Measurements from ENCODE around the gene SLC1A5. TPM values are rescaled to one million over a fixed set of nuclear protein-coding genes. Genes with fewer than 3 reads are reported as not detected.

The SLC1A5 gene
- total RNA-seq, 1 experiment from 2014 or later = 239 TPM

- ATAC-seq (no peak), DNase-seq (ENCODE audit: low spot score) (no peak)
- Mint-ChIP-seq H3K27ac (no peak overlapping the region), H3K4me3 (no peak overlapping the region), H3K9me3 (no peaks in the 10 kb centered on the region), H3K27me3 (ENCODE audit: low read depth) (no peaks in the 10 kb centered on the region; the same call in 1 of the 2 replicates), H3K36me3 (peaks cover 10% of the 10 kb centered on the region), H3K4me1 (peaks cover 9% of the 10 kb centered on the region)
- no peak for TF ChIP-seq GTF2I (CRISPR knock-in tag; conservative IDR thresholded peaks at IDR 0.05)
- TF ChIP-seq ATF1 (CRISPR knock-in tag; IDR thresholded peaks at IDR 0.05) = 0 out of 2 replicates have a peak, but pooled peaks have one; percentile 14
- ChIA-PET POLR2A (no interaction called here), CTCF (interaction anchor here (0.9 to 4.4 kb wide), 4 partner anchors 11 to 234 kb away, joined by 3 to 33 read pairs (median 19); no protein-coding TSS in a partner anchor)
Observed at GRCh38 chr19:46756544-46756888, 31.9 kb downstream of the SLC1A5 start.

- DNase-seq (ENCODE audit: low spot score) = no peak
- ChIA-PET CTCF (interaction anchor here (0.8 to 4.4 kb wide), 7 partner anchors 11 to 939 kb away, joined by 3 to 33 read pairs (median 7); no protein-coding TSS in a partner anchor), POLR2A (no interaction called here)
- no peak overlapping the region for H3K4me3 Mint-ChIP-seq
- no peak overlapping the region for H3K27ac Mint-ChIP-seq
- no peak for ATAC-seq
- H3K4me1 Mint-ChIP-seq = peaks cover 9% of the 10 kb centered on the region
- no peaks in the 10 kb centered on the region; the same call in 1 of the 2 replicates for H3K27me3 Mint-ChIP-seq (ENCODE audit: low read depth)
- peaks cover 10% of the 10 kb centered on the region for H3K36me3 Mint-ChIP-seq
- TF ChIP-seq MYBL2 (CRISPR knock-in tag; IDR thresholded peaks at IDR 0.05) = no peak
- no peak for TF ChIP-seq FOXJ3 (CRISPR knock-in tag; IDR thresholded peaks at IDR 0.05; ENCODE audit: borderline replicate concordance)
- no peak for TF ChIP-seq ARID4B (CRISPR knock-in tag; IDR thresholded peaks at IDR 0.05; ENCODE audit: borderline replicate concordance)
- no peak for TF ChIP-seq ZNF121 (CRISPR knock-in tag; IDR thresholded peaks at IDR 0.05)
- no peaks in the 10 kb centered on the region for H3K9me3 Mint-ChIP-seq
Observed at GRCh38 chr19:46755853-46756543, 32.4 kb downstream of the SLC1A5 start.

DNA sequence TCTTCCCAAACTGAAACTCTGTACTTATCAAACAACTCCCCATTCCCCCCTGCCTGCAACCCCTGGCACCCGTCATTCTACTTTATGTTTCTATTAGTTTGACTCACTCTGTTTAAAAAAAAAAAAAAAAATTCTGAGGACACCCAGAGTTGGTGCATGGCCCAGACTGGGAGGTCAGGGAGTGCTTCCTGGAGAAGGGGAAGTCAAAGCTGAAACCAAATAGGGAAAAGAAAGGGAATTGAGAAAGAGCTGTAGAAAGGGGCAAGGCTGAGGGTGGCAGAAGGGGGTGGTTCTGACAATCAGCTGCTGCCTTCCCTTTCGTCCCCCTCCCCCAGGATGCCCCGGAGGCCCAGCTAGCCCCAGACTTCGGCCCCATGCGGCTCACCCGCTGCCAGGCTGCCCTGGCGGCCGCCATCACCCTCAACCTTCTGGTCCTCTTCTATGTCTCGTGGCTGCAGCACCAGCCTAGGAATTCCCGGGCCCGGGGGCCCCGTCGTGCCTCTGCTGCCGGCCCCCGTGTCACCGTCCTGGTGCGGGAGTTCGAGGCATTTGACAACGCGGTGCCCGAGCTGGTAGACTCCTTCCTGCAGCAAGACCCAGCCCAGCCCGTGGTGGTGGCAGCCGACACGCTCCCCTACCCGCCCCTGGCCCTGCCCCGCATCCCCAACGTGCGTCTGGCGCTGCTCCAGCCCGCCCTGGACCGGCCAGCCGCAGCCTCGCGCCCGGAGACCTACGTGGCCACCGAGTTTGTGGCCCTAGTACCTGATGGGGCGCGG, 33.1 kb downstream of the SLC1A5 start:
- H3K27ac Mint-ChIP-seq = no peak overlapping the region
- H3K36me3 Mint-ChIP-seq = peaks cover 13% of the 10 kb centered on the region
- H3K27me3 Mint-ChIP-seq (ENCODE audit: low read depth) = no peaks in the 10 kb centered on the region; the same call in 1 of the 2 replicates
- ChIA-PET CTCF (interaction anchor here (0.8 to 2.9 kb wide), 6 partner anchors 15 to 938 kb away, joined by 3 to 24 read pairs (median 6); no protein-coding TSS in a partner anchor), POLR2A (no interaction called here)
- no peaks in the 10 kb centered on the region for H3K9me3 Mint-ChIP-seq
- DNase-seq (ENCODE audit: low spot score) = no peak
- ATAC-seq = no peak
- H3K4me3 Mint-ChIP-seq = no peak overlapping the region
- H3K4me1 Mint-ChIP-seq = peaks cover 9% of the 10 kb centered on the region
- TF ChIP-seq, protein P1, sequence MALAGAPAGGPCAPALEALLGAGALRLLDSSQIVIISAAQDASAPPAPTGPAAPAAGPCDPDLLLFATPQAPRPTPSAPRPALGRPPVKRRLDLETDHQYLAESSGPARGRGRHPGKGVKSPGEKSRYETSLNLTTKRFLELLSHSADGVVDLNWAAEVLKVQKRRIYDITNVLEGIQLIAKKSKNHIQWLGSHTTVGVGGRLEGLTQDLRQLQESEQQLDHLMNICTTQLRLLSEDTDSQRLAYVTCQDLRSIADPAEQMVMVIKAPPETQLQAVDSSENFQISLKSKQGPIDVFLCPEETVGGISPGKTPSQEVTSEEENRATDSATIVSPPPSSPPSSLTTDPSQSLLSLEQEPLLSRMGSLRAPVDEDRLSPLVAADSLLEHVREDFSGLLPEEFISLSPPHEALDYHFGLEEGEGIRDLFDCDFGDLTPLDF (CRISPR knock-in tag; IDR thresholded peaks at IDR 0.05) = no peak
- TF ChIP-seq, protein P2, sequence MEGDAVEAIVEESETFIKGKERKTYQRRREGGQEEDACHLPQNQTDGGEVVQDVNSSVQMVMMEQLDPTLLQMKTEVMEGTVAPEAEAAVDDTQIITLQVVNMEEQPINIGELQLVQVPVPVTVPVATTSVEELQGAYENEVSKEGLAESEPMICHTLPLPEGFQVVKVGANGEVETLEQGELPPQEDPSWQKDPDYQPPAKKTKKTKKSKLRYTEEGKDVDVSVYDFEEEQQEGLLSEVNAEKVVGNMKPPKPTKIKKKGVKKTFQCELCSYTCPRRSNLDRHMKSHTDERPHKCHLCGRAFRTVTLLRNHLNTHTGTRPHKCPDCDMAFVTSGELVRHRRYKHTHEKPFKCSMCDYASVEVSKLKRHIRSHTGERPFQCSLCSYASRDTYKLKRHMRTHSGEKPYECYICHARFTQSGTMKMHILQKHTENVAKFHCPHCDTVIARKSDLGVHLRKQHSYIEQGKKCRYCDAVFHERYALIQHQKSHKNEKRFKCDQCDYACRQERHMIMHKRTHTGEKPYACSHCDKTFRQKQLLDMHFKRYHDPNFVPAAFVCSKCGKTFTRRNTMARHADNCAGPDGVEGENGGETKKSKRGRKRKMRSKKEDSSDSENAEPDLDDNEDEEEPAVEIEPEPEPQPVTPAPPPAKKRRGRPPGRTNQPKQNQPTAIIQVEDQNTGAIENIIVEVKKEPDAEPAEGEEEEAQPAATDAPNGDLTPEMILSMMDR (IDR thresholded peaks at IDR 0.05) = no peak
- TF ChIP-seq, protein P3, sequence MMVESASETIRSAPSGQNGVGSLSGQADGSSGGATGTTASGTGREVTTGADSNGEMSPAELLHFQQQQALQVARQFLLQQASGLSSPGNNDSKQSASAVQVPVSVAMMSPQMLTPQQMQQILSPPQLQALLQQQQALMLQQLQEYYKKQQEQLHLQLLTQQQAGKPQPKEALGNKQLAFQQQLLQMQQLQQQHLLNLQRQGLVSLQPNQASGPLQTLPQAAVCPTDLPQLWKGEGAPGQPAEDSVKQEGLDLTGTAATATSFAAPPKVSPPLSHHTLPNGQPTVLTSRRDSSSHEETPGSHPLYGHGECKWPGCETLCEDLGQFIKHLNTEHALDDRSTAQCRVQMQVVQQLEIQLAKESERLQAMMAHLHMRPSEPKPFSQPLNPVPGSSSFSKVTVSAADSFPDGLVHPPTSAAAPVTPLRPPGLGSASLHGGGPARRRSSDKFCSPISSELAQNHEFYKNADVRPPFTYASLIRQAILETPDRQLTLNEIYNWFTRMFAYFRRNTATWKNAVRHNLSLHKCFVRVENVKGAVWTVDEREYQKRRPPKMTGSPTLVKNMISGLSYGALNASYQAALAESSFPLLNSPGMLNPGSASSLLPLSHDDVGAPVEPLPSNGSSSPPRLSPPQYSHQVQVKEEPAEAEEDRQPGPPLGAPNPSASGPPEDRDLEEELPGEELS (CRISPR knock-in tag; IDR thresholded peaks at IDR 0.05) = no peak
- no peak for TF ChIP-seq ATF1 (CRISPR knock-in tag; IDR thresholded peaks at IDR 0.05)
- TF ChIP-seq NR3C1 (CRISPR knock-in tag; conservative IDR thresholded peaks at IDR 0.05; ENCODE audit: low read depth) = no peak
- TF ChIP-seq, protein P4, sequence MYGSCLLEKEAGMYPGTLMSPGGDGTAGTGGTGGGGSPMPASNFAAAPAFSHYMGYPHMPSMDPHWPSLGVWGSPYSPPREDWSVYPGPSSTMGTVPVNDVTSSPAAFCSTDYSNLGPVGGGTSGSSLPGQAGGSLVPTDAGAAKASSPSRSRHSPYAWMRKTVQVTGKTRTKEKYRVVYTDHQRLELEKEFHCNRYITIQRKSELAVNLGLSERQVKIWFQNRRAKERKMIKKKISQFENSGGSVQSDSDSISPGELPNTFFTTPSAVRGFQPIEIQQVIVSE (CRISPR knock-in tag; IDR thresholded peaks at IDR 0.05; ENCODE audit: borderline replicate concordance) = no peak
- no peak for TF ChIP-seq ZBTB21 (CRISPR knock-in tag; IDR thresholded peaks at IDR 0.05; ENCODE audit: borderline replicate concordance)
- no peak for TF ChIP-seq ZNF263 (CRISPR knock-in tag; IDR thresholded peaks at IDR 0.05; ENCODE audit: low read depth)
- no peak for TF ChIP-seq FOXP1 (CRISPR knock-in tag; IDR thresholded peaks at IDR 0.05; ENCODE audit: borderline replicate concordance)
